GM19043 (cell line): Measurements from ENCODE around the gene PPP3CB.

ENCODE experiments used
- ATAC-seq: cut with Tn5 transposase; IDR thresholded peaks from one replicate; pipeline ENCODE4 v1.9.1; 2021; ENCODE audit warnings: low read depth; ENCODE audit not compliant: unreplicated experiment

The PPP3CB gene

DNA sequence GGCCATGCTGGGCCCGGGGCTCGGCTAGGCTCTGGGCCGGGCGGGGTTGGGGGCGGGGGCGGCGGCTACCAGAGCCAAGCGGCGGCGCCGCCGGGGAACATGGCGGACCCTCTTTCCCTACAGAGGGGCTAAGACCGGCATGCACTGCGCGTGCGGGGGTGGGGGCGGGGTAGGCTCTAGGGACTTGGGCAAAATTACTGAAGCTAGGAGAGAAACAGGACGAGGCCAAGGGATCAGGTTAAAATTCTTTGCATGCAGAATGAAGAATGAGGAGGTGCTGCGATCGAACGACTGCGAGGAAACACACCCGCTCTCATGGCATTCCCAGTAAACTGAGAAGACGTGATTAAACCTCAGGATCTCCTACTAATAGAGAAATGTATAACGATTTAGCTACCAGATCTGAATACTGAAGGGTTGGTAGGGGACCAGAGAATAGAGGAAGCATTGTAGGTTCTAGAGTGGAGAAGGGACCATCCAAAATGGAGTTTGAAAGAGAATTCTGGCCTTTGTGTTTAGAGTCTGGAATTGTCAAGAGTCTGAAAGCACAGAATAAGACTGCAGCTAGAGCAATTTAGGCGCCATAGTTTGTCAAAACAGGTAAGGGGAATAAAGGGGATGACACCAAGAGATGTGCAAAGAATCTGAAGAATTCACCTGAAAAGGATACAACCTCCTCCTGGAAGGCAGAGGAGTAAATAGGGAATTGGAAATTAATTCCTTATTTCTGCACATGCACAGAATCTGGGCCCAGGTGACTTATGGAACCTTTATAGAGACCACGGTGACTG lies at the start of gene PPP3CB:
TSS of gene PPP3CB (minus strand) at position 141 of the 791 bp plus-strand sequence. CDS start at position 6, 135 bp downstream.
- ATAC-seq: peak; percentile 45

DNA sequence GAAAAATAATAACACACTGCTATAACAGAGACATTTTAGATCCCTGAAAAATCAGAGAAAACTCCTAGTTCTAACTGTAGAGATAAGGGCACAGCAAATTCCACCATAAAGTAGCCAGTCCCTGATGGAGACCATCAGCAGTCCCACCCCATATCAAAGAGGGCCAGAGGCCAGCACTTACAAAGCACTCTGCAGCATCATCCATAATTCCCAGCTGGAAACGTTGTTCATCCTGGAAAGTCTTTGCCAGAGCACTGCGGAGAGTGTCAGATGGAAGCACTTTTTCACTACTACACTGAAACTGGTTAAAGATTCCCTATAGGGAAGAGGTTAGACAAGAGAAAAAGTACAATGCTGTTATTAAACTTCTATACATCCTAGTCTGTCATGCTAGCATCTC lies 49.5 kb upstream of the PPP3CB start:
- ATAC-seq: no peak

DNA sequence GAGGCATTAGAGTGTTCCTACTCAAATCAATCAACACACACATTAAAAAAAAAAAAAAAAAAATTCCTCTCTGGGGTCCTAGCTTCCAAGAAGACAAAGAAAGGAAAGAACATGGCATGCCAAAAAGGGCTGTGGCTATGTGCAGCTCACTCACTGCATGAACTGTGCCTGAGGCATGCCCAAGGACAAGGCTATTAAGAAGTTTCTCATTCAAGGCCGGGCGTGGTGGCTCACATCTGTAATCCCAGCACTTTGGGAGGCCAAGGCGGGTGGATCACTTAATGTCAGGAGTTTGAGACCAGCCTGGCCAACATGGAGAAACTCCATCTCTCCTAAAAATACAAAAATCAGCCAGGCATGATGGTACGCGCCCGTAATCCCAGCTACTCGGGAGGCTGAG lies 41.9 kb upstream of the PPP3CB start:
- no peak for ATAC-seq

DNA sequence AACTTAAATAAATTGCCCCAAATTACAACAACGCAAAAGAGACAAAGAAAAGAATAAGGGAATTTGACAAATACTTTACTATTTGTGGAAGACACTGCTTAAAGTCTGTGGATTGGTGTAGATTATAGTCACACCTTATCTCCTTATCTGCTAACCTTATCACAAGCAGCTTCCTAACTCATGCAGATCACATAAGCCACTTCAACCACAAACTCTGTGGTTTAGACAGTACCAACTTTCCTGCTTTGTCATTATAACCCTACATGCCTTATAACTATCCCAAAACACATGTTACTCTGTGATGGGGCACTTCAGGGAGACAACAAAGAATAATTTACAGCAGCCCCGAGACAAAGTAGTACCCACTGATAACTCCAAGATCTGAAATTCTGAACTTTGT lies 41.5 kb upstream of the PPP3CB start:
- ATAC-seq: no peak

DNA sequence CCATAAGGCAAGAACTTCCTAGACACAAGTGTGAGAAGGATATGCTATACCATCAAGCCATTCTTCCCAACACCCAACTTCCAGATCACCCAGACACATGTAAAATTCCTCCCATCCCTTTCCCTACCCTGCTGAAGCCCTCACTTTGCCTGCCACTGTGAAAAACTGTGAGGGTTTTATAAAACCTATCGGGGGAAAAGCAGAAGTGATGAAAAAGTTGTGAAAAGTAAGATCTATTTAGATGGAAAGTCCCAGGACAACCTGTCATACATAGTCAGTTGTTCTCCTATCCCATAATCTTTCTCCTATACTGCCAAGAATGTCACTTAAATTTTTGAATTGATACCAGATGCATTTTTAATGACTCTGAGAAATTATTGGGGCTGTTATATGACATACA lies 39.0 kb upstream of the PPP3CB start:
- ATAC-seq: no peak

GRCh38 chr10:73529089-73529832 lies 33.4 kb upstream of the PPP3CB start:
- ATAC-seq: peak; percentile 74

- no peak for ATAC-seq
These were observed 26.4 kb upstream of the PPP3CB start for GRCh38 chr10:73522263-73522662.

DNA sequence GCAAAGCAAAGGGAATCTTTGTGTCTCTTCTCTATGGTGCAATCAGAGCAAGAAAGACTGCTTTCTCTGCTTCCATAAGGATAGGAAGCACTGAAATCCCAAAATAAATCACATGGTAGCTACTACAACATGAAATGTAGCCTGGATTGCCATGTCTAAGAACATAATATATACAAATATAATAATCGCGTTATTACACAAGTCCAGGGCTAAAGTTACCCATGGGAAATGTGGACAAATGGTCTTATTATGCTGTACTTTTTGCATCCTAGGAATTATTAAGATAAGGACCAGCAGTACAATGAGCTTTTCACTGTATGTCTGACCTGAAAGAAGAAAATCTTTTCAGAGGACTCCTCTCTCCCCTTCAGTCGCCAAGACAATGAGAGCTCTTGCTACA lies 23.5 kb upstream of the PPP3CB start:
- no peak for ATAC-seq

GRCh38 chr10:73517166-73517888 lies 21.5 kb upstream of the PPP3CB start:
- ATAC-seq: no peak

- ATAC-seq: no peak
These were observed 16.5 kb upstream of the PPP3CB start for GRCh38 chr10:73512207-73512743.

DNA sequence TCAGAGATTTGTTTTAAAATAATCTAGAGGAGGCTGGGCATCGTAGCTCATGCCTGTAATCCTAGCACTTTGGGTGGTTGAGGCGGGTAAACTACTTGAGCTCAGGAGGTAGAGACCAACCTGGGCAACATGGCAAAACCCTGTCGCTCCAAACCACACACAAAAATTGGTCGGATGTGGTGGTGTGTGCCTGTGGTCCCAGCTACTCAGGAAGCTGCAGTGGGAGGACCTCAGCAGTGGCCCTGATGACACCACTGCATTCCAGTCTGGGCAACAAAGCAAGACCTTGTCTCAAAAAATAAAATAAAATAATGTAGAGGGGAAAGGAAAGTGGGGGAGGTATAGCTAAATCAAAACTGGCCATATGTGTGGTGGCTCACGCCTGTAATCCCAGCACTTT lies 13.9 kb upstream of the PPP3CB start:
- ATAC-seq: no peak

GRCh38 chr10:73506491-73506890 lies 10.7 kb upstream of the PPP3CB start:
- no peak for ATAC-seq

DNA sequence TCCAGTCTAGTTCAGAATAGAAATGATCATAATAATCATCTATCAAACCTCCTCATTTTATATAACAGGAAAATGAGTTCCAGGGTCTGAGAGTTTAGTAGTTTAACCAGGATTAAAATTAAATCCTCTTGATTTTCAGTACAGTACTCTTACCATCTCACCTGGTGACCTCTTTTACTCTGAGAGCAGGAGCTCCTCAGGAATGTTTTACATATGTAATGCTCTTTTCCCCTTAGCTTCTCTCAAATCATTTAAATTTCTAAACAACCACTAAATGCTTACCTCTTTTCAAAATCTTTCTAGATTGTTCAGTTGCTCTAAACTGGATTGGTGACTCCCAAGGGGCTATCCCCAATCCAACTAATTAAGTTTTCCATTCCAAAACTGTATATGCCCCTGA lies 10.2 kb upstream of the PPP3CB start:
- no peak for ATAC-seq

GRCh38 chr10:73503037-73503436 lies 7.2 kb upstream of the PPP3CB start:
- ATAC-seq: no peak

DNA sequence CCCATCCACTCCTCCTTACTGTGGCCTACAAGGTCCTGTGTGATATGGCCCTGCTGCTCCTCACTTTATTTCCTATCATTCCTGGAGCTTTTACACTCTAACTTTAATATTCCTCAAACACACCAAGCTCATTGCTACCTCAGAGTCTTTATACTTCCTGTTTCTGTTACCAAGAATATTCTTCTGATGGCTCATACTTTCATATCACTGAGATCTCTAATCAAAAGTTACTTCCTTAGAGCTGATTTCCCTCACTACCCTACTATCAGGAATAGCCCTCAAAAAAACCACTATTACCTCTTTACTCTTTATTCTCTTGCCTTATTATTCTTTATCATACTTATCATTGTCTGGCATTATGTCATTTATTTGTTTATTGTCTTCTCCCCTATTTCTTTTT lies 5.8 kb upstream of the PPP3CB start:
- ATAC-seq: no peak

DNA sequence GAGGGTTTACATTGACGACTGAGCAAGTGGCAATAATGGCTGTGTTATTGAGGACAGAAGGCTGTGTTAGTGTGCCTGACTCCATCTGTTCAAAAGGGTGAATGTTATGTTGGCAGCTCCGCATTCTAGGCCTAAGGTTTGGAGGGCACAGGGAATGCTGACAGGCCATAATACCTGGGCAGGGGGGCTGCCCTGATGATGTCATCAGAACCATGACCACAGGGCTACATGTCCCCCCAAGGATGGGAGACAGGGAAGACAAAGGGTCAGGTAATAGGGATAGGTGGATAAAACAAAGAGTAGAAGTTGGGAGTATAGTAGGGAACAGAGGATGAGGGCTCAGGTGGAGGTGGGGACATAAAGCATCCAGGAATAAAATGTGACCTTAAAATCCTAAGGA lies 1.8 kb upstream of the PPP3CB start:
- ATAC-seq: no peak

GRCh38 chr10:73495226-73495883 lies 469 bp downstream of the PPP3CB start:
- peak; percentile 89 for ATAC-seq

GRCh38 chr10:73494877-73495225 lies 973 bp downstream of the PPP3CB start:
- ATAC-seq: no peak

GRCh38 chr10:73494213-73494612 lies 1.6 kb downstream of the PPP3CB start:
- no peak for ATAC-seq

DNA sequence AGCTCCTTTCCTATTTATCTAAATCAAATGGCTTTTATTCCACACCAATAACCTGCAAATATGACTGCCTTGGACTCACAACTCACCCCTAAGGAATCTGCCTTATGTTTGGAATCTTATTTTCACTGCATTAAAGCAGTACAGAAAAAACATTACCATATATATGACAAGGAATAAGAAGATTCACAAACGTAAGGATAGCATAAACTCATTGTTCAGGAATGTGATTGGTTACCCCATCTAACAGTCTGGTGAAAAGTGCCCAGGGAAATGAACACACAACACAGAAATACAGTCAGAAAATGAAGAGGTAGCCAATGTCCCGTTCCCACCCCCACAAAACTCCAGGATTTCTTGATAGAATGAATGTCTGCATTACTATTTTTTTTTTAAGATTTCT lies 2.0 kb downstream of the PPP3CB start:
- ATAC-seq: no peak

- ATAC-seq: no peak
These were observed 9.2 kb downstream of the PPP3CB start for GRCh38 chr10:73486601-73487000.
